Hepatocyte (in vitro differentiated cells): ENCODE results near the gene DCST2. TPM values are rescaled to one million over a fixed set of nuclear protein-coding genes. Genes with fewer than 3 reads are reported as not detected.

Source experiments
- DNase-seq: peaks from one replicate; pipeline ENCODE4 v3.0.0-alpha.2; 2016; ENCODE audit warnings: low spot score
- H2AFZ ChIP-seq: fragments of 200-600 bp; sonication (generic); 2 replicates; pipeline ENCODE4 v1.6.0; 2016; ENCODE audit warnings: antibody characterized with exemption, mild to moderate bottlenecking
- H3K27ac ChIP-seq: fragments of 200-600 bp; sonication (generic); 2 replicates; pipeline ENCODE4 v1.5.1; 2016; ENCODE audit warnings: mild to moderate bottlenecking
- H3K27me3 ChIP-seq: fragments of 200-600 bp; sonication (generic); 2 replicates; pipeline ENCODE4 v1.6.1; 2016
- H3K36me3 ChIP-seq: fragments of 200-600 bp; sonication (generic); replicated peaks from 2 replicates; pipeline ENCODE4 v1.5.1; 2016; ENCODE audit warnings: low read depth; ENCODE audit not compliant: insufficient read depth
- H3K4me1 ChIP-seq: fragments of 200-600 bp; sonication (generic); 2 replicates; pipeline ENCODE4 v1.5.1; 2016; ENCODE audit warnings: mild to moderate bottlenecking, moderate library complexity; ENCODE audit not compliant: insufficient read depth
- H3K4me2 ChIP-seq: fragments of 200-600 bp; sonication (generic); 2 replicates; pipeline ENCODE4 v1.6.0; 2016
- H3K4me3 ChIP-seq: fragments of 200-600 bp; sonication (generic); 2 replicates; pipeline ENCODE4 v1.5.1; 2016; ENCODE audit warnings: mild to moderate bottlenecking
- H3K79me2 ChIP-seq: fragments of 200-600 bp; sonication (generic); 2 replicates; pipeline ENCODE4 v1.6.0; 2017; ENCODE audit warnings: mild to moderate bottlenecking
- H3K9me2 ChIP-seq: fragments of 200-600 bp; sonication (generic); replicated peaks from 2 replicates; pipeline ENCODE4 v1.6.0; 2017; ENCODE audit warnings: mild to moderate bottlenecking; ENCODE audit not compliant: insufficient read depth
- H3K9me3 ChIP-seq: fragments of 200-600 bp; sonication (generic); 2 replicates; pipeline ENCODE4 v1.5.1; 2016; ENCODE audit warnings: low read depth, mild to moderate bottlenecking
- H4K20me1 ChIP-seq: fragments of 200-600 bp; sonication (generic); 2 replicates; pipeline ENCODE4 v1.6.0; 2016; ENCODE audit warnings: mild to moderate bottlenecking; ENCODE audit not compliant: insufficient read depth, poor library complexity, severe bottlenecking
- EZH2 ChIP-seq: fragments of 200-600 bp; sonication (generic); IDR thresholded peaks from 2 replicates; pipeline ENCODE4 v1.6.1; 2016; ENCODE audit warnings: antibody characterized with exemption, mild to moderate bottlenecking, borderline replicate concordance
- EZH2phosphoT487 ChIP-seq: fragments of 200-600 bp; sonication (generic); IDR thresholded peaks from one replicate; pipeline ENCODE4 v1.6.1; 2018; ENCODE audit warnings: antibody characterized with exemption, mild to moderate bottlenecking, low read depth, moderate library complexity; ENCODE audit not compliant: unreplicated experiment, severe bottlenecking
- WGBS: methylation state at CpG from one replicate; pipeline ENCODE4 v1.1.6; 2016; ENCODE audit warnings: low lambda C conversion rate; ENCODE audit errors: missing lambda C conversion rate; 5-methylcytosine and 5-hydroxymethylcytosine counted together
- polyA plus RNA-seq: library from polyadenylated mRNA; unstranded; fragments of >200 nt; fragmentation: Nextera tagmentation; extraction: Ambion mirVana; gene quantifications from 2 replicates; pipeline ENCODE4 v1.2.1, GENCODE V29; 2016
- total RNA-seq: library from RNA; depleted of rRNA; stranded (reverse); fragments of >200 nt; gene quantifications from 2 replicates; pipeline ENCODE4 v1.2.3, GENCODE V29; 2014
- TF ChIP-seq, protein P1 (sequence below): fragments of 200-600 bp; sonication (generic); IDR thresholded peaks from 2 replicates; pipeline ENCODE4 v1.5.1; 2016; ENCODE audit warnings: antibody characterized with exemption, mild to moderate bottlenecking; ENCODE audit not compliant: poor library complexity

DCST2 gene
- total and polyA plus RNA-seq, 2 experiments from 2014 or later, result 0.47 to 1.6 TPM

- no peaks in the 10 kb centered on the region for H3K9me2 ChIP-seq
- peak overlapping the region; percentile 45 for H2AFZ ChIP-seq
- no peaks in the 10 kb centered on the region for H3K9me3 ChIP-seq
- peak overlapping the region; percentile 5 for H3K4me3 ChIP-seq
- H4K20me1 ChIP-seq, result peaks cover 2% of the 10 kb centered on the region
- no peaks in the 10 kb centered on the region for H3K79me2 ChIP-seq
- peak overlapping the region; percentile 99 for H3K4me2 ChIP-seq
- 3% methylated on average over 64 of the region's 68 CpGs for WGBS
- no peak overlapping the region for H3K27ac ChIP-seq
- DNase-seq, result peak; percentile 36
- peak; percentile 95 for TF ChIP-seq EZH2
- TF ChIP-seq, protein P1, sequence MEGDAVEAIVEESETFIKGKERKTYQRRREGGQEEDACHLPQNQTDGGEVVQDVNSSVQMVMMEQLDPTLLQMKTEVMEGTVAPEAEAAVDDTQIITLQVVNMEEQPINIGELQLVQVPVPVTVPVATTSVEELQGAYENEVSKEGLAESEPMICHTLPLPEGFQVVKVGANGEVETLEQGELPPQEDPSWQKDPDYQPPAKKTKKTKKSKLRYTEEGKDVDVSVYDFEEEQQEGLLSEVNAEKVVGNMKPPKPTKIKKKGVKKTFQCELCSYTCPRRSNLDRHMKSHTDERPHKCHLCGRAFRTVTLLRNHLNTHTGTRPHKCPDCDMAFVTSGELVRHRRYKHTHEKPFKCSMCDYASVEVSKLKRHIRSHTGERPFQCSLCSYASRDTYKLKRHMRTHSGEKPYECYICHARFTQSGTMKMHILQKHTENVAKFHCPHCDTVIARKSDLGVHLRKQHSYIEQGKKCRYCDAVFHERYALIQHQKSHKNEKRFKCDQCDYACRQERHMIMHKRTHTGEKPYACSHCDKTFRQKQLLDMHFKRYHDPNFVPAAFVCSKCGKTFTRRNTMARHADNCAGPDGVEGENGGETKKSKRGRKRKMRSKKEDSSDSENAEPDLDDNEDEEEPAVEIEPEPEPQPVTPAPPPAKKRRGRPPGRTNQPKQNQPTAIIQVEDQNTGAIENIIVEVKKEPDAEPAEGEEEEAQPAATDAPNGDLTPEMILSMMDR, result no peak
- peak; percentile 38 for TF ChIP-seq EZH2phosphoT487
- peaks cover 48% of the 10 kb centered on the region for H3K27me3 ChIP-seq
- H3K4me1 ChIP-seq, result peaks cover 59% of the 10 kb centered on the region
- H3K36me3 ChIP-seq, result no peaks in the 10 kb centered on the region
Observed at GRCh38 chr1:155081472-155082300, 48.1 kb upstream of the DCST2 start.

DNA sequence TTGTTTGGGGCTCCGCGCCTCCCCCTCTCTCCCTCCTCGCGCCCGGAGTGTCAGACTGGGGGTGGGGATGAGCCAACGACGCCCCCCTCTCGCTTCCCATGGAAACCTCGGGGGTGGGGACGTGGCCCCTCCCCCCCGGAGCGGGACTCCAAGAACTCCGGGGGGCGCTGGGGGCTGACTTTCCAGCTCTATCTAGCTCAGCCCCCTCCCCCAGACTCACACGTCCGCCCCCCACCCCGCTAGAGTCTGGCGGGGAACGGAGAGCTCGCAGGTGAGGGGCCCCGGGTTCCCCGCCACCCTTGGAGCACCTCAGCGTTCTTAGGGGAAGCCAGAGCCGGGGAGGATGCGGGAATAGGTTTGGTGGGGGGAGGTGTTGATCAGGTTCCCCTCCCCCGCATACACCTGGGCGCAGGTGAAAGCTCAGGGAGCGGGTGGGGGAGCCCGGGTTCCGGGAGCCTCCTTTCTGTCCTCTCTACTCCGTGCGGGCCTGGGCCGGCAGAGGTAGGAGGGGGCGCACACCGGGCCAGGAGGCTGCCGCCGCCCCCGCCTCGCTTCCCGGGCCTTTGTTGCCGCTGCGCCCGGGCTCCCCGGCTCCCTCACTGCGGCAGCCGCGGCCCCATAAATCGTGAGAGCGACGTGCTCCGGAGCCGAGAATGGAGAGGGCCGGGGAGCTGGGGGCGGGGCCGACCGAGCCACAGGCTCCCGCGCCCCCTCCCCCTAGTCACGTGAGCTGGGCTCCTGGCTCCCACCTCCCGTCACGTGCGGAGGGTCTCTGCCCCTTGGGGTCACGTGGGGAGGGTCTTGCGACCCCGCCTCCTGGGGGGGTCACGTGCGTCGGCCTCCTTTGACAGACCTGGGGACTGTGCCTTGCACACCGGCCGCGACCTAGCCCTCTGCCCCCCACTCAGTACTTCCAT is 47.0 kb upstream of the DCST2 start:
- no peaks in the 10 kb centered on the region for H3K79me2 ChIP-seq
- peaks cover 48% of the 10 kb centered on the region for H3K27me3 ChIP-seq
- no peaks in the 10 kb centered on the region for H3K36me3 ChIP-seq
- H3K27ac ChIP-seq, result no peak overlapping the region
- peak; percentile 84 for DNase-seq
- TF ChIP-seq, protein P1, result no peak
- TF ChIP-seq EZH2phosphoT487, result no peak
- no peak for TF ChIP-seq EZH2
- H3K4me1 ChIP-seq, result peaks cover 51% of the 10 kb centered on the region
- peak overlapping the region; percentile 99 for H3K4me2 ChIP-seq
- H4K20me1 ChIP-seq, result no peaks in the 10 kb centered on the region
- no peaks in the 10 kb centered on the region for H3K9me2 ChIP-seq
- no peaks in the 10 kb centered on the region for H3K9me3 ChIP-seq
- WGBS, result 1% methylated on average over 31 of the region's 71 CpGs
- H2AFZ ChIP-seq, result peak overlapping the region; percentile 52
- peak overlapping the region; percentile 49 for H3K4me3 ChIP-seq

- DNase-seq, result peak; percentile 40
- no peaks in the 10 kb centered on the region for H3K36me3 ChIP-seq
- TF ChIP-seq EZH2, result no peak
- no peak for TF ChIP-seq EZH2phosphoT487
- TF ChIP-seq, protein P1, result no peak
- H3K4me1 ChIP-seq, result peaks cover 49% of the 10 kb centered on the region
- no peak overlapping the region for H3K27ac ChIP-seq
- H3K9me2 ChIP-seq, result no peaks in the 10 kb centered on the region
- WGBS, result 3% methylated on average over 50 of the region's 67 CpGs
- H3K4me2 ChIP-seq, result peak overlapping the region; percentile 99
- H3K9me3 ChIP-seq, result no peaks in the 10 kb centered on the region
- H3K79me2 ChIP-seq, result no peaks in the 10 kb centered on the region
- no peak overlapping the region for H2AFZ ChIP-seq
- H4K20me1 ChIP-seq, result no peaks in the 10 kb centered on the region
- peak overlapping the region; percentile 49 for H3K4me3 ChIP-seq
- H3K27me3 ChIP-seq, result peaks cover 48% of the 10 kb centered on the region
Observed at GRCh38 chr1:155079487-155080311, 46.1 kb upstream of the DCST2 start.
